22Rv1 (cell line): ENCODE measurements around the gene SNRPD2.

Experiments
- H3K27ac ChIP-seq: fragments of 450-650 bp; 2 replicates; pipeline ENCODE4 v1.5.1; 2017
- CTCF ChIP-seq: fragments of 450-650 bp; IDR thresholded peaks from 2 replicates; pipeline ENCODE4 v1.5.1; 2017; ENCODE audit warnings: mild to moderate bottlenecking
- ZFX ChIP-seq: fragments of 450-650 bp; IDR thresholded peaks from 2 replicates; pipeline ENCODE4 v1.6.1; 2017; ENCODE audit warnings: antibody characterized with exemption, borderline replicate concordance

Gene SNRPD2

GRCh38 chr19:45676851-45677263 lies 14.9 kb downstream of the SNRPD2 start:
- no peak overlapping the region; the same call in 1 of the 2 replicates for H3K27ac ChIP-seq
- TF ChIP-seq ZFX (no peak), CTCF (no peak)

- TF ChIP-seq CTCF (no peak), ZFX (no peak)
Measured at GRCh38 chr19:45674946-45675345, 16.8 kb downstream of the SNRPD2 start.

DNA sequence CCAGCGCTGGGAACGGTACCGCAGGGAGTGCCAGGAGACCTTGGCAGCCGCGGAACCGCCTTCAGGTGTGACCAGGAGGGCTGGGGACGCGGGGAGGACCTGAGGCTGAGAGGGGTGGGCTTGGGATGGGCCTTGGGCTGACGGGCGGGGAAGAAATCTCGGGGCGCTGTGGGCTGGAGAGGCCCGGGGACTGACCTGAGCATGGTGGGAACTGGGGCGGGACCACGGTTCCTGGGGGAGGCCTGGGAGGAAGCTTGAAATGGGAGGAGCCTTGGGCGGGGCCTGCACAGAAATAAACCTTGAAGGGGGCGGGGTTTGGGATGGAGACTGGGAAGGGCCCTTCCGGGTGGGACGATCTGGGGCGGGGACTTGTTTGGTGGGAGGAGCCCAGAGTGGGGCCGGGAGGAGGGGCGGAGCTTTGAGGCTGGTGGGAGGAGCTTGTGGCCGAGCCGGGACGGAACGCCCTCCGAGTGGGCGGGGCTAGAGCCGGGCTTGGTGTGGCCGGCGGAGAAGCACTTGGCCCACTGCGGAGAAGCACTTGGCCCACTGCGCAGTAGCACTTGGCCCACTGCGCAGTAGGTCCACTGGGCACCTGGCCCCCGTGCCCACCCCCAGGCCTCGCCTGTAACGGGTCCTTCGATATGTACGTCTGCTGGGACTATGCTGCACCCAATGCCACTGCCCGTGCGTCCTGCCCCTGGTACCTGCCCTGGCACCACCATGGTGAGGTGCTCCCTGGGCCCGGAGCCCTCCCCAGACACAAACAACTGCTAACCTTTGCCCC lies 20.9 kb downstream of the SNRPD2 start:
- H3K27ac ChIP-seq: peak overlapping the region; percentile 51
- TF ChIP-seq ZFX: no peak
- TF ChIP-seq CTCF: no peak

More at GRCh38 chr19:45674946-45675345, 16.8 kb downstream of the SNRPD2 start:
- H3K27ac ChIP-seq: no peak overlapping the region

- H3K27ac ChIP-seq: peak overlapping the region; percentile 27
- no peak for TF ChIP-seq CTCF
- TF ChIP-seq ZFX: no peak
Measured at GRCh38 chr19:45668342-45668871, 23.3 kb downstream of the SNRPD2 start.

- peak within 1 kb of the TSS; percentile 27 for H3K27ac ChIP-seq
- TF ChIP-seq ZFX (no peak), CTCF (no peak)
Measured at GRCh38 chr19:45667620-45668341, 24.0 kb downstream of the SNRPD2 start, which contains the start of gene GIPR. GIPR (plus strand) TSS chr19:45668221; CDS start chr19:45669521, 1,300 bp downstream.

- no peak for TF ChIP-seq CTCF
- no peak for TF ChIP-seq ZFX
- H3K27ac ChIP-seq: no peak overlapping the region
Measured at GRCh38 chr19:45664575-45664974, 27.2 kb downstream of the SNRPD2 start.

DNA sequence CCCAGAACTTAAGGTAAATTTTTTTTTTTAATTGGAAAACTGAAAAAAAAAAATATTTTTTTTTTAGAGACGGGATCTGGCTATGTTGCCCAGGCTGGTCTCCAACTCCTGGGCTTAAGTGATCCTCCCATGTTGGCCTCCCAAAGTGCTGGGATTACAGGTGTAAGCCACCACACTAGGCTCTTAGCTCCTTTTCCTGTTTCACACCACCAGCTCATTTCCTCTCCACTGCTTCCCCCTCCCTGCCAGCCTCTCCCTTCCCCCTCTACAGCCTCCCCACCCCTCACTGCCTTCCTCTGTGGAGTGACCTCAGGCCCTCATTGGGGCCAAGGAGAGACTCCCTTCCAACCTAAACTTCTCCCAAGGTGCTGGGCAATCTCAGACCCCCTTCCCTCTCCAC lies 28.0 kb downstream of the SNRPD2 start:
- TF ChIP-seq ZFX (no peak), CTCF (no peak)
- no peak overlapping the region for H3K27ac ChIP-seq
